Measurements from ENCODE around the gene OSTF1. TPM values are rescaled to one million over a fixed set of nuclear protein-coding genes. Genes with fewer than 3 reads are reported as not detected.

Gene OSTF1
- total RNA-seq, 1 donor from 2014 or later = 25.7 TPM

GRCh38 chr9:75117564-75117963 is 29.2 kb downstream of the OSTF1 start:
- ATAC-seq (no peak), DNase-seq (ENCODE audit: low spot score) (no peak)

GRCh38 chr9:75120686-75121085 is 32.4 kb downstream of the OSTF1 start:
- ATAC-seq (peak; percentile 18), DNase-seq (ENCODE audit: low spot score) (no peak)

- no peak for ATAC-seq
- DNase-seq (ENCODE audit: low spot score) = no peak
Observed at GRCh38 chr9:75121914-75122558, 33.7 kb downstream of the OSTF1 start.

- DNase-seq (ENCODE audit: low spot score) (no peak), ATAC-seq (no peak)
Observed at GRCh38 chr9:75123696-75124095, 35.4 kb downstream of the OSTF1 start.

- DNase-seq (ENCODE audit: low spot score) (no peak), ATAC-seq (no peak)
Observed at GRCh38 chr9:75128535-75128934, 40.2 kb downstream of the OSTF1 start.

- no peak for DNase-seq (ENCODE audit: low spot score)
- ATAC-seq = no peak
Observed at GRCh38 chr9:75130172-75130571, 41.9 kb downstream of the OSTF1 start.

GRCh38 chr9:75130621-75131230 is 42.4 kb downstream of the OSTF1 start:
- no peak for ATAC-seq

GRCh38 chr9:75131700-75132099 is 43.4 kb downstream of the OSTF1 start:
- DNase-seq (ENCODE audit: low spot score) (no peak), ATAC-seq (no peak)

More at GRCh38 chr9:75130621-75131230, 42.4 kb downstream of the OSTF1 start:
- no peak for DNase-seq (ENCODE audit: low spot score)

- ATAC-seq (no peak), DNase-seq (ENCODE audit: low spot score) (no peak)
Observed at GRCh38 chr9:75132244-75132643, 43.9 kb downstream of the OSTF1 start.

GRCh38 chr9:75133396-75133795 is 45.1 kb downstream of the OSTF1 start:
- DNase-seq (ENCODE audit: low spot score) = no peak
- ATAC-seq = no peak

GRCh38 chr9:75134495-75134894 is 46.2 kb downstream of the OSTF1 start:
- ATAC-seq (no peak), DNase-seq (ENCODE audit: low spot score) (no peak)

- DNase-seq (ENCODE audit: low spot score) (no peak), ATAC-seq (no peak)
Observed at GRCh38 chr9:75138260-75139040, 50.1 kb downstream of the OSTF1 start.

- no peak for ATAC-seq
- DNase-seq (ENCODE audit: low spot score) = no peak
Observed at GRCh38 chr9:75139201-75139600, 50.9 kb downstream of the OSTF1 start.

GRCh38 chr9:75140261-75140660 is 51.9 kb downstream of the OSTF1 start:
- ATAC-seq (no peak), DNase-seq (ENCODE audit: low spot score) (no peak)

- peak; percentile 40 for ATAC-seq
- DNase-seq (ENCODE audit: low spot score) = no peak
Observed at GRCh38 chr9:75142202-75142601, 53.9 kb downstream of the OSTF1 start.

- no peak for ATAC-seq
Observed at GRCh38 chr9:75146229-75146628, 57.9 kb downstream of the OSTF1 start.

GRCh38 chr9:75147638-75148037 is 59.3 kb downstream of the OSTF1 start:
- DNase-seq (ENCODE audit: low spot score) = no peak
- ATAC-seq = no peak

More at GRCh38 chr9:75146229-75146628, 57.9 kb downstream of the OSTF1 start:
- no peak for DNase-seq (ENCODE audit: low spot score)

- ATAC-seq = peak; percentile 69
- DNase-seq (ENCODE audit: low spot score) = no peak
Observed at GRCh38 chr9:75148561-75148960, 60.2 kb downstream of the OSTF1 start.

- no peak for DNase-seq (ENCODE audit: low spot score)
- no peak for ATAC-seq
Observed at GRCh38 chr9:75149841-75150241, 61.5 kb downstream of the OSTF1 start.

- ATAC-seq = no peak
- DNase-seq (ENCODE audit: low spot score) = no peak
Observed at GRCh38 chr9:75150512-75150911, 62.2 kb downstream of the OSTF1 start.

- no peak for ATAC-seq
- DNase-seq (ENCODE audit: low spot score) = no peak
Observed at GRCh38 chr9:75152416-75152815, 64.1 kb downstream of the OSTF1 start.

- ATAC-seq (no peak), DNase-seq (ENCODE audit: low spot score) (no peak)
Observed at GRCh38 chr9:75156858-75157257, 68.5 kb downstream of the OSTF1 start.

Data from left lobe of liver (tissue), 2 donors.